Aorta (tissue), 5 donors: ENCODE data around the gene ACKR1. TPM values are rescaled to one million over a fixed set of nuclear protein-coding genes. Genes with fewer than 3 reads are reported as not detected.

Source experiments
- ATAC-seq: fragments of 200-7000 bp; cut with Tn5 transposase; one replicate; pipeline ENCODE4 v1.9.1; 2022; ENCODE audit warnings: moderate library complexity; ENCODE audit not compliant: low FRiP score
- DNase-seq, 2 donors: peaks; one replicate each; pipeline ENCODE4 v3.0.0-alpha.2; 2020
- H3K27ac ChIP-seq, 2 donors: one replicate each; pipeline ENCODE4 v1.5.1; 2013; ENCODE audit warnings: low read length in 2 of 2, mild to moderate bottlenecking in 2 of 2, moderate library complexity in 2 of 2, control low read depth in 1 of 2, inconsistent platforms in 1 of 2, low read depth in 1 of 2
- H3K27me3 ChIP-seq, 2 donors: one replicate each; pipeline ENCODE4 v1.6.1; 2013; ENCODE audit warnings: control low read depth in 1 of 2, low read length in 1 of 2, mild to moderate bottlenecking in 1 of 2, moderate library complexity in 1 of 2; ENCODE audit not compliant: insufficient read depth in 2 of 2, control insufficient read depth in 1 of 2
- H3K36me3 ChIP-seq, 2 donors: one replicate each; pipeline ENCODE4 v1.6.1; 2013; ENCODE audit warnings: control low read depth in 1 of 2, low read length in 1 of 2, mild to moderate bottlenecking in 1 of 2; ENCODE audit not compliant: insufficient read depth in 2 of 2, control insufficient read depth in 1 of 2
- H3K4me1 ChIP-seq, 2 donors: one replicate each; pipeline ENCODE4 v1.6.1; 2013; ENCODE audit warnings: low read length in 2 of 2, control low read depth in 1 of 2, mild to moderate bottlenecking in 1 of 2, moderate library complexity in 1 of 2; ENCODE audit not compliant: insufficient read depth in 2 of 2, control insufficient read depth in 1 of 2
- H3K4me3 ChIP-seq, 2 donors: one replicate each; pipeline ENCODE4 v1.5.1; 2013; ENCODE audit warnings: low read length in 2 of 2, control low read depth in 1 of 2, mild to moderate bottlenecking in 1 of 2
- H3K9me3 ChIP-seq: one replicate; pipeline ENCODE4 v1.6.1; 2013; ENCODE audit warnings: mild to moderate bottlenecking, low read length; ENCODE audit not compliant: control insufficient read depth
- WGBS, 2 donors: extraction: QIAGEN DNeasy Blood & Tissue Kit; methylation state at CpG; one replicate each; pipeline ENCODE4 v1.1.7; 2013; 5-methylcytosine and 5-hydroxymethylcytosine counted together
- intact Hi-C, 2 donors: fragments of 100-400 bp; cut with DNase I; formaldehyde crosslinking; loops; one replicate each; pipeline versions ENCODE4 v1.14.2 to v1.15.0; 2022
- polyA plus RNA-seq, 2 donors: library from polyadenylated mRNA; stranded (reverse); fragments of 200-250 nt; gene quantifications; one replicate each; pipeline ENCODE4 v1.2.3, GENCODE V29; 2013
- total RNA-seq, 2 donors: library from RNA; stranded (reverse); fragmentation: NEBNext Ultra II Directional; extraction: Animal tissue kit (Norgen Biotek cat#: 25700); gene quantifications; one replicate each; pipeline ENCODE4 v1.2.1, GENCODE V29; 2021
- donor health status: healthy with polysubstance abuse.
- donor health status: Bipolar disorder and iron deficiency.
- donor health status: DM: no; HTN: no; CAD: no.
- donor health status: DM: no; HTN: no; CAD: no.
- donor health status: DM: yes; HTN: yes; CAD: no.

Gene ACKR1
- total and polyA plus RNA-seq, 4 donors = 1.4 to 226 (median 77.1) TPM

DNA sequence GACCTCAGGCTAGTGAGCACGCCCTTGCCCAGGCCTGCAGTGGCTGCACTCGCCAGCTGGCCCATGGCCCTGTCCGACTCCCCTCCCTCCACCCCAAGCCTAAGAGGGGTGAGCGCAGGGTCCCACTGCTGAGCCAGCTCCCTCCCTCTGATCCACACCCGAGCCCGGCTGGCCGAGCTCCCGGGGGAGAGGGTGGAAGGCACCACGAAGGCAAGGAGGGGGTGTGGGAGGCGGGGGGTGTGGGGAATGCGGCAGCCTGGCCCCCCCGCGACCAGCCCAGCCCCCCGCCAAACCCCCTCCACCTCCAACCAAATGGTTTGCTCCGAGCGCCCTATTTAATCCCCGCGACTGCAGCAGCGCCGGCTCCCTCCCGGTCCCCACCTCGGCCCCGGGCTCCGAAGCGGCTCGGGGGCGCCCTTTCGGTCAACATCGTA is 33.4 kb upstream of the ACKR1 start, which contains the start of gene CADM3:
Gene CADM3, plus strand, starts transcription at position 362 of the 434 bp plus-strand sequence. CDS start 151 bp downstream, outside the sequence.
- 2 to 5% methylated on average over 21 to 29 of the region's 29 CpGs for WGBS, 2 donors
- no peak within 1 kb of the TSS for H3K4me3 ChIP-seq
- H3K27me3 ChIP-seq = peaks cover 0 to 6% of the 10 kb centered on the region in 2 donors
- no peaks in the 10 kb centered on the region for H3K36me3 ChIP-seq
- ATAC-seq = peak; percentile 65
- no peak within 1 kb of the TSS for H3K27ac ChIP-seq
- DNase-seq = no peak
- H3K9me3 ChIP-seq = peaks cover 1% of the 10 kb centered on the region
- intact Hi-C loops = no loop called here
- H3K4me1 ChIP-seq = no peaks in the 10 kb centered on the region

DNA sequence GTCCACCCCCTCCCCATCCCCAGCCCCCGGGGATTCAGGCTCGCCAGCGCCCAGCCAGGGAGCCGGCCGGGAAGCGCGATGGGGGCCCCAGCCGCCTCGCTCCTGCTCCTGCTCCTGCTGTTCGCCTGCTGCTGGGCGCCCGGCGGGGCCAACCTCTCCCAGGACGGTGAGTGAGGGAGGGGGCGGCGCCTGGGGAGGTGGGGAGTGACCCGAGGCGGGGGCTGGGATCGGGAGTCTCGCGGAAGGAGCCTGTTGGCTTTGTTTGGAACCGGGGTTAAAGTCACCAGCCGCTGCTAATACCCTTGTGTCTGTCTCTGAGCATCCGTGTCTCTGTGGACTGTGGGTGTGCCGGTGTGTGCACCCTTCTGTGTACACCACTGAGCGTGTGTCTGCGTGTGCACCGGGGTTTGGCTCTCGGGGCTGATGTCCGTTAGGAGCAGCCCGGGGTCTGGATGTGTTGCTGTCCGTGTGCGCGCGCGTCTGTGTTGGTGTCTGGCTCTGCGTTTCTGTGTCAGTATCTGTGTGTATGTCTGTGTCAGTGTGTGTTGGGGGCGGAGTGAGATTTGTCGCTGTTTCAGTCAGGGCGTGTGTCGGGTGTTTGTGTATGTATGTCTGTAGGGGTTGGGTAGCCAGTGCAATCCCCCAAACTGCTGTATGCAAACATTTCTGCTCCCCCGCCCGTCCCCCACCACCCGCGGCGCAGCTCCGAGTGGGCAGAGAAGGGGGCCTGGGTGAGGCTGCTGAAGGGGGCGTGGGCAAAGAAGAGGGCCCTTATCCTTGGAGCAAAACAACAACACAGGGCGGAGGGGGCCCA is 32.8 kb upstream of the ACKR1 start:
- peak; percentile 19 for ATAC-seq
- no peak overlapping the region for H3K27ac ChIP-seq

DNA sequence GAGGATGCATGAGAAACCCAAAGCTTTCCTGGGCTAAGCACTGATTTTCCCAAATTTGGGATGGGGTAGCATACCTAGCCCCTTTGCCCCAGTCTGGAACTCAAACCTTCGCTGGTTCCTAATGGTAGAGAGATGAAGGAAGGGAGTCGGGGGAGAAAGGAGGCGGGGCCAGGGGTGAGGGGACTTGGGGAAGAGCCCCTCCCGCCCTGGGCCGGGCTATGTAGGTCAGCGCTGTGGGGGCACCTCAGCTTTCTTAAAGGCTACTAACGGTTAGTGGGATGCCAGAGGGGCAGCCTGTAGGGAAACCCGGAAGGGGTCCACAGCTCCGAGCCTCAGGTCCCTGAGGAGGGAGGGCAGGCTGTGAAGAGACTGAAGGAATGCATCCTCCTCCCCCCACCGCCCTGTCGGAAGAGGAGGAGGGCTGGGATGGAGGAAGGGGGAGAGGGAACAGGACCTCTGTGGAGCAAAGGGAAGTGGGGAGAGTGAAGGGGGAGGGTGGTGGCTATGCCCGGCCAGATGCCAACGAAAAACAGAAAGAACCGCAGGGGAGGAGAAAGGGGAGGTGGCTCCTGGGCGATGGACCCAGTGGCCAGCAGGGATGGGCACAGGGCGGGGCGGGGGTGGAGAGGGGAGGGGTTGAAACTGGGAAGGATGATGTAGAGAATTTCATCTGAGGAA is 31.9 kb upstream of the ACKR1 start:
- H3K27ac ChIP-seq = no peak overlapping the region
- H3K9me3 ChIP-seq = peaks cover 1% of the 10 kb centered on the region
- no peak overlapping the region for H3K4me3 ChIP-seq
- DNase-seq (peak in 1 of 2 donors; percentile 54), ATAC-seq (no peak)
- H3K4me1 ChIP-seq = no peaks in the 10 kb centered on the region
- peaks cover 0 to 6% of the 10 kb centered on the region in 2 donors for H3K27me3 ChIP-seq
- H3K36me3 ChIP-seq = no peaks in the 10 kb centered on the region
- 1 to 2% methylated on average over 17 of the region's 17 CpGs for WGBS, 2 donors
- intact Hi-C loops = no loop called here

More for the DNA sequence above, 32.8 kb upstream of the ACKR1 start:
- DNase-seq = peak; percentile 51 to 73
- intact Hi-C loops = no loop called here
- H3K27me3 ChIP-seq = peaks cover 0 to 6% of the 10 kb centered on the region in 2 donors
- no peak overlapping the region for H3K4me3 ChIP-seq
- WGBS, 2 donors = 1% methylated on average over 43 to 49 of the region's 49 CpGs
- H3K4me1 ChIP-seq = no peaks in the 10 kb centered on the region
- H3K9me3 ChIP-seq = peaks cover 1% of the 10 kb centered on the region
- no peaks in the 10 kb centered on the region for H3K36me3 ChIP-seq

DNA sequence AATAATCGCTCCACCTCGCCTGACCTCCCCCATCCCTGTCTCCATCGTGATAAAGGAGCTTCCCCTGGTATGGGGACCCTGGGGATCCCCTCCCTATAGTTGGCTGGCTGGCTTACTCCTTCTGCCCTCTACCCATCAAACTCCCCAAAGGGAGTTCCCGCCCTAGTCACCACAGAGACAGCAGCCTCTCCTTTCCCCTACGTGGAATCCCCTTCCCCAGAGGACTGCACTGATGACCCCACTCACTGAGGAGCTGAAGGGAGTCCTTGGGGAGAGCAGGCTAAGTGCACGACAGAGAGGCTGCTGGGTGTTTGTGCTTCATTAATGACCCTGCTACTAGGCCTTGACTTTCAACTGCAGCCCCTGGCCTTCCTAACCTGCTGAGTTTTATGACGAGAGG is 31.4 kb upstream of the ACKR1 start:
- Histone ChIP-seq H3K36me3 (no peaks in the 10 kb centered on the region), H3K4me3 (no peak overlapping the region), H3K9me3 (peaks cover 1% of the 10 kb centered on the region), H3K4me1 (no peaks in the 10 kb centered on the region), H3K27ac (no peak overlapping the region), H3K27me3 (peaks cover 0 to 6% of the 10 kb centered on the region in 2 donors)
- WGBS, 2 donors = 19 to 23% methylated on average over 7 of the region's 7 CpGs
- DNase-seq = no peak
- intact Hi-C loops = no loop called here
- ATAC-seq = no peak

DNA sequence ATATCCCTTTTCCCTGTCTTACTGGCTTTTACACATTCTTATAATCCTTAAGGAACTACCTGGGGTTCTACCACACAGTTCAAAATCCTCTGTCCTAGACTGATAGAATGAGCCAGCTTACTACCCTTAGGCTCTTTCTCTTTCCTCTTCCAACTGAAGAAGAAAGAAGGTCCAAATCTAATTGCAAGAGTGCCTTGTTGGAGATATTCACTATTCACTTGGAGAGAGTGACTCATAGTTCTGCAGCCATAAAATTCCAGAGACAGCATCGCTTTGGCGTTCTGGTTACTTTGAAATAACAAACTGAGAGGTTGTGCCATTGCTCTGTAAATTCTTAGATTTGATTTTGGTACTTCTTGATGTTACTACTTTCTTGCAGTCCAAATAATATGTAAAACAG is 29.1 kb upstream of the ACKR1 start:
- Histone ChIP-seq H3K9me3 (peaks cover 1% of the 10 kb centered on the region), H3K4me3 (no peak overlapping the region), H3K36me3 (no peaks in the 10 kb centered on the region), H3K4me1 (no peaks in the 10 kb centered on the region), H3K27ac (no peak overlapping the region), H3K27me3 (peaks cover 0 to 6% of the 10 kb centered on the region in 2 donors)
- WGBS, 2 donors = 60 to 63% methylated on average over 2 of the region's 2 CpGs
- ATAC-seq (no peak), DNase-seq (no peak)
- intact Hi-C loops = no loop called here

DNA sequence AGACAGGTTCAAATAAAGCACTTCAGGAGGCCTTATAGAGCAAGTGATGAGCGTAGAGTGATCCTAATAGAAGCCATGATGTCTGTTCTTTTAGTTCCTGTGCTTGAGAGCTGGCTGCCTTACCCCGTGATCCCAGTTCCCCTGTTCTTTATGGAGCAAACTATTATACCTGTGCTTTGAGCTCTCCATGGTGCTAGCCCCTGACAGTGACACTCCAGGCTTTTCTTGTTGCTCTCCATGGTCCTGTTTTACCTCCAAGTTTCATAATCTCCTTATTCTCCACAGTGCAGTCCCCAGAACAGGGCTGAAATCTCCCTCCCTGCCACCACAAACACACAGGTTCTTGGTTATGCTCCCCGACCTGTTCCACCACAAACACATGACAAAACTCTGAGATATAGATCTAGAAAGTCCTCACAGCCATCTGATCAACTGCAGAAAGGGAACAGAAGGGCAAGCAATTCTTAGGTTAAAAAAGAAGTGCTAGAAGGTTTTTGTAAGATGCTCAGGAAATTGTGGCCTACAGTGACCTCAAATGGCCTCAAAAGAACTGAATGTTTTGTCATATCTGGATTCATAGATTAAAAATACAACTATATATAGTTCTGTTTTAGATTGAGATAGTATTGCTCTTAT is 27.3 kb upstream of the ACKR1 start:
- DNase-seq = no peak
- WGBS, 2 donors = 3 to 6% methylated on average over 3 of the region's 3 CpGs
- ATAC-seq = peak; percentile 64

DNA sequence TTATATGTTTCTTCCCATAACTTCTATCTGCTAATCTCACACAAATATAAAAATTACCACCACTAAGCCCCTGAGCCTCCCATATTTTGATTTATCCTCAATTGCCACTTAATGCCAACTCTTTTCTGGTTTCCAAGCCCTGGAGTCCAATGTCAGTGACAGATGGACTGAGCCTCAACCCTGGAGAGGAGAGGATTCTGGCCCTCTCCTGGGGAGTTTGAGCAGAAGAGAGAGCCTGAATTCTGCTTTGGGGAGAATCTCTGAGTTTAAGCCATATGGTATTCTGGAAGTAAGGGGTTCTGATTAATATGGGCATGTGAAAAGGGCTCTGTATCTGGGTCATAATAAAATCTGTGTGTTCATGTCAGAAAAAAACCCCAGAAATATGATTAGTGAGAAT is 24.8 kb upstream of the ACKR1 start:
- ATAC-seq (no peak), DNase-seq (no peak)
- Histone ChIP-seq H3K27ac (no peak overlapping the region), H3K27me3 (no peaks in the 10 kb centered on the region), H3K9me3 (peaks cover 2% of the 10 kb centered on the region), H3K4me1 (no peaks in the 10 kb centered on the region), H3K36me3 (no peaks in the 10 kb centered on the region), H3K4me3 (no peak overlapping the region)
- intact Hi-C loops = no loop called here

More for the DNA sequence above, 27.3 kb upstream of the ACKR1 start:
- peaks cover 0 to 2% of the 10 kb centered on the region in 2 donors for H3K27me3 ChIP-seq
- H3K36me3 ChIP-seq = no peaks in the 10 kb centered on the region
- no peak overlapping the region for H3K27ac ChIP-seq
- no peak overlapping the region for H3K4me3 ChIP-seq
- no peaks in the 10 kb centered on the region for H3K4me1 ChIP-seq
- intact Hi-C loops = no loop called here
- H3K9me3 ChIP-seq = peaks cover 2% of the 10 kb centered on the region

DNA sequence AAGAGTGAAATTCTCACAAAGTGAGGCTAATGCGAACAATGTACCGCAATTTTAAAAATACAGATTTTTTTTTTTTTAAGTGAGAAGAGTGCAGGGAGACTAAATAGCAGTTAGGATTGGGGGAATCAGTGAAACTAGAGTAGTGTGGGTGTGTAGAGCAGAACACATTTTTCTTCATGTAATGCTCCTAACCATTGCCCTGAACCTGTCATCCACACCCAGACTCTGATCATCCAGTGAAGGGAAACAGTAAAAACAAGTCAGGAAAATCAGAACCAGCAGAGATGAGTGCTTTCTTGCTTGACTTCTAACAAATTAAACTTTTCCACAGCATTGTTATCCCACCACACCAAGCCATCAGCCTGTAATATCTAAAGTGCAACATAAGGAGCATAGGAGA is 24.2 kb upstream of the ACKR1 start:
- no peaks in the 10 kb centered on the region for H3K27me3 ChIP-seq
- DNase-seq = no peak
- ATAC-seq = no peak

More for the DNA sequence above, 24.2 kb upstream of the ACKR1 start:
- H3K4me1 ChIP-seq = no peaks in the 10 kb centered on the region
- 96 to 98% methylated on average over 2 of the region's 2 CpGs for WGBS, 2 donors
- H3K4me3 ChIP-seq = no peak overlapping the region
- H3K36me3 ChIP-seq = no peaks in the 10 kb centered on the region
- H3K27ac ChIP-seq = no peak overlapping the region
- peaks cover 2% of the 10 kb centered on the region for H3K9me3 ChIP-seq
- intact Hi-C loops = no loop called here
